Frontal cortex (tissue), 4 donors: Measurements from ENCODE around the gene CARD10. TPM values are rescaled to one million over a fixed set of nuclear protein-coding genes. Genes with fewer than 3 reads are reported as not detected.

ENCODE experiments used
- DNase-seq, 2 donors: peaks; one replicate each; pipeline ENCODE4 v3.0.0; 2012; ENCODE audit warnings: low spot score in 2 of 2
- FAIRE-seq: peaks from 2 replicates; lab custom pipeline; 2012; peaks lifted over from hg19 to GRCh38; lab: Jason Lieb, UNC
- total RNA-seq: library from RNA; depleted of rRNA; stranded (reverse); fragments of >200 nt; gene quantifications from one replicate; pipeline ENCODE4 v1.2.3, GENCODE V29; 2014
- donor health status: control.
- donor health status: control.
- donor health status: control.

Gene CARD10
- total RNA-seq, 1 donor from 2014 or later, result 4.1 TPM

DNA sequence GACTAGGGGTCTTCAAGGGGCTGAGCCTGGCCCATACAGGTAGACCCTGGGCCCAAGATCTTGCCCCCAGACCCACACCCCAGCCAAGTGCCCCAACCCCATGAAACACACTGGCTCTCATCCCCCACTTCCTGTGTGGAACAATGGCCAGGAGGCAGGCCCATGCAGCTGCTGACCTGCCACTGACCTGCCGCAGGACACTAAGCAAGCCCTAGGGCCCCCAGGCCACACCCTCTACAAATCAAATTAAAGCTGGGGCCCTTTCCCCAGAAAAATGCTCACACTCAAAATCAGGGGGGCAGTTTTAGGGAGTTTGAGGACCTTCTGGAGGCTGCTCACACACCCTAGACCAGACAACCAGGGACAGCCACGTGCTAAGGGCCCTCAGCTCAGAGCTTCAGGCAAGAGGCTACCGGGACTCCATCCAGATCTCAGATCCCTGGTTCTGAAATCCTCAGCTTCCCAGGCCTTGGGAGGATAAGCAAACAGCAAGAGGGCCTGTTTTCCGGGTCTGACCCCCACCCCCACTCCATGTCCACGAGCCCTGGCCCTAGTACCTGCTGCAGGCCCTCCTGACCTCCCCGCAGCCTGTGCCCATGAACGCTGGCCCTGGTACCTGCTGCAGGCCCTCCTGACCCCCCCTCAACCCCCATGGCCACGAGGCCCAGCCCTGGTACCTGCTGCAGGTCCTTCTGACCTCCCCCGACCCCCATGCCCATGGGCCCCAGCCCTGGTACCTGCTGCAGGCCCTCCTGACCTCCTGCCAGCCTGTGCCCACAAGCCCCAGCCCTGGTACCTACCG, 10.0 kb downstream of the CARD10 start:
- DNase-seq (no peak), FAIRE-seq (no peak)

DNA sequence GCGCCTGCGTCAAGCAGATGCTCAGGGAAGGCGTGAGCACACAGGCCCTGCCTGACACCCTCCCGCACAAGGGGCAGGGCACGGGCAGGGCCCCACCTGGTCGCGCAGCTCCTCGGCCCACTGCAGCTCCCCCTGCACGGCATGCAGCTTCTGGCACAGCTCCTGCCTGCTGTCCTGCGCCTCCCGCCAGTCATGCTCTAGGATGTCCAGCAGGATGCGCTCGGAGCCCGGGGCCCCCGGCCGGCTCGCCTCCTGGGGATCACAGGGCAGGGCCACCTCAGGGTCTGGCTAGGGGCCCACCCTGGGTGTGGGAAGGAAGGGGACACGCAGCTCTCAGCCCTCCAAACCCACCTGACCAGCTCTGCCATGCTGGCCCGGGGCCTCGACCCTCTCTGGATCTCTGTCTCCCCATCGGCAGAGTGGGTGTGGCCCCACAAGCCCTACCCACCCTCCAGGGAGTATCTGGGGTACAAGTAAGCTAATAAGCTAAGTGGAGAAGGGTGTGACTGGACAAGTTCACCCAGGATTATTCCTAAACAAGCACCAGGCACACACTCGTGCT, 10.7 kb downstream of the CARD10 start:
- DNase-seq (no peak), FAIRE-seq (no peak)

DNA sequence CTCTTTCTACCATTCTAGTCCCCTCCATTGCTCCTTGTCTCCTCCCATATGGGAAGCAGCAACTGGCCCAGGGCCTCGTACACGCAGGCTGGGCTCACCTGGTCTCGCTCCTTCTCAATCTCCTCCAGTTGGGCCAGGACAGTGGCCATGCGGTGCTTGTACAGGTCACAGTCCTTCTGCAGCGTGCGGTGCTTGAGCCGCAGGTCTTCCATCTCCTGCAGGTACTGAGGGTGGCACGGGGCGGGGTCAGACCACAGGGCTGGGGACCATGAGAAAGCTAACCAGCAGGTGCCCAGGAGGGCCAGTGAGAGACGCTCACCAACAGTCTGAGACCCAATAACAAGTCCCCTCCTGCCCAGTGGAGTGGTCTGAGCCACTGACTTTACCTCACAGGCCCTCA, 11.5 kb downstream of the CARD10 start:
- FAIRE-seq, result no peak
- DNase-seq, result no peak

DNA sequence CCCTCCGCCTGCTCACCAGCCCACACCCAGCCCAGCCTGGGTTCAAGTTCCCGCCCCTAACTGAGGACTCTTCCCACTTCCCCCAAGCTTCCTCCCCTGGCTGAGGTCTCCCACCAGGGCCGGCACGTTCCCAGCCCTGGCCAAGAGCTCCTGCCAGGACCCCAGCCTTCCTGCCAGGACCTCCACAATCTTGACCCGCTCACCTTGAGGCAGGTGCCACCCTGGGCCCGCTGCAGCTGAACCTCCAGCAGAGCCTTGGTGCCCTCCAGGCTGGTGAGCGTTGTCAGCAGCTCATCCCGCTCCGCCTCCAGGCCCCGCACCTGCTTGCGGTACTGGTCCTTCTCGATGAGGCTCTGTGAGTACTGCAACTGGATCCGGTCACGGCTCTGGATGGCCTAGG, 13.2 kb downstream of the CARD10 start:
- no peak for DNase-seq
- no peak for FAIRE-seq

GRCh38 chr22:37505565-37505964, 13.7 kb downstream of the CARD10 start:
- no peak for FAIRE-seq
- DNase-seq, result no peak

GRCh38 chr22:37504964-37505363, 14.3 kb downstream of the CARD10 start:
- DNase-seq (no peak), FAIRE-seq (no peak)

DNA sequence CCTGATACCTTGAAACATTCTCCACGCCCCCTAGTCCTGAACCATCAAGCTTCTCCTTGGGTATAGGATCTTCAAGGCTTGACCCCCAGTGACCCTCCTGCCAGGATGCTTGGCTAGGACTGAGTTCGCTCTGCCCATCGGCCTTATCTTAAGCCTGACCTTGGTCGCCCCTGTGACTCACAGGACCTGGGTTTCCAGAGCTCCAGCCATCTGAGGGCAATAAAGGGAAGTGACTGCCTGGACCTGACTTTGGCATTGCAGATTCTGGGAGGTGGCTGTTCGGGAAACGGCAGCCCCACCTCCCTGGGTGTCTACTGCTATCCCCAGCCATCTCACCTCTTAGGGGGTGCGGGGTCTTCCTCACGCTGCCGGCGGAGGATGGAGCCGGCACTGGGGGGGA, 15.4 kb downstream of the CARD10 start:
- DNase-seq (no peak), FAIRE-seq (no peak)

DNA sequence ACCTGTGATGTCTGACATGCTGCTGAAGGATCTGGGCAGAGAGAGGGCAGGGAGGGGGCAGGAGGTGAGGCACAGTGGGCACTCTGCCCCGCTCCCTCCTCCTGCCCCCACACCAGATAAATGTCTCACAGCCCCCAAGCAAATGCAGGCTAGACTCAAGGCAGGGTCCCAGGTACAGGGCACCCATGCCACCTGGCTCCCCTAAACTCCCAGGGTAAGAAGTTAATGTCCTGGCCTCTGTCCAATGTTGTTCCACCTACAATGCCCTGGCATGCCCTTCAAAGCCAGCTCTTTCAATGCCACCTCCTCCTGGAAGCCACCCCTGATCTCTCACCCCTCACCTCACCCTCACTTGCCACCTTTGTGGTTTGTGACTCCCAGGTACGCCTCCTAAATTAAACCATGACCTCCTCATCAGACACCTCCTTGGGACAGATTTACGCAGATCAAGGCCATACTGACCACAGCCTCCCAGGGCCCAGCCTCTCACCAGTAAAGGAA, 16.0 kb downstream of the CARD10 start:
- no peak for FAIRE-seq
- no peak for DNase-seq

DNA sequence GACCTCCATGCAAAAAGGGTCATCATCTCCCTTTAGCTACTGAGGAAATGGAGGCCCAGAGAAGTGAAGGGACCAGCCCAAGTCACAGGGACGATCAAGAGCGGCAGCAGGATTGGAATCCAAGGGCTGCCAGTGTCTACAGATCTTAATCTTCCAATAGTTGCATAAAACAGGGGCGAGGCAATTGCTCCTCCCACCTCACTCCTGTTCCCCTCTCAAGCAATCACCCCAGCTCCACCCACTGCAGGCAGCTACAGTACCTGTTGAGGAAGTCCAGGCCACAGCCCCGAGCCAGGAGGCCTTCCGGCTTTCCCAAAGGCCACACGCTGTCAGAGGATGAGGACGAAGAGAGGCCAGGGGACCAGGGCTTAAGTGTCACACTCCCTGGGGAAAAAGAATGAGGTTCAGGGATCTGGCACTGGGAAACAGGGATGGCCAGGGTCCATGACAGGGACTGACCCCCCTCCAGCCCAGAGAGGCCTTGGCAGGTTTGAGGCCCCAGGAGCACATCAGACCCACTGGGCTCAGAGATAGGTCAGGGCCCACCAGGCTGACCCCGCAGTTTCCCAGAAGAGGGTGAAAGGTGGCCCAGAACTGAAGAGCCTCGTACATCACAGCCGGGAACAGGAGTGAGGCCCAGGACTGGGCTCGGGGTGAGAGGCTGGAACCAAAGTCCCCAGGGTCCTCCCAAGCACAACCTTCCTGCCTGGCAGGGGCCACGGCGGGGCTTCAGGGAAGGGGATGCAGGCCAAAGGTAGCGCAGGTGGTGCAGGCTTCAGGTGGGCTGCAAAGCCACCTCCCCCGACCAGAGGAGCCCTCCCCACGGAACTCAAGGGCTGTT, 16.7 kb downstream of the CARD10 start:
- no peak for FAIRE-seq

GRCh38 chr22:37501610-37502341, 17.4 kb downstream of the CARD10 start:
- no peak for DNase-seq
- FAIRE-seq, result no peak

More for the DNA sequence above, 16.7 kb downstream of the CARD10 start:
- DNase-seq, result no peak

GRCh38 chr22:37500745-37501609, 18.2 kb downstream of the CARD10 start:
- FAIRE-seq (no peak), DNase-seq (no peak)

- no peak for DNase-seq
- no peak for FAIRE-seq
Measured at GRCh38 chr22:37499789-37500540, 19.2 kb downstream of the CARD10 start.

- no peak for DNase-seq
- FAIRE-seq, result no peak
Measured at GRCh38 chr22:37499027-37499707, 20.0 kb downstream of the CARD10 start.

- no peak for FAIRE-seq
Measured at GRCh38 chr22:37498289-37498909, 20.8 kb downstream of the CARD10 start.

DNA sequence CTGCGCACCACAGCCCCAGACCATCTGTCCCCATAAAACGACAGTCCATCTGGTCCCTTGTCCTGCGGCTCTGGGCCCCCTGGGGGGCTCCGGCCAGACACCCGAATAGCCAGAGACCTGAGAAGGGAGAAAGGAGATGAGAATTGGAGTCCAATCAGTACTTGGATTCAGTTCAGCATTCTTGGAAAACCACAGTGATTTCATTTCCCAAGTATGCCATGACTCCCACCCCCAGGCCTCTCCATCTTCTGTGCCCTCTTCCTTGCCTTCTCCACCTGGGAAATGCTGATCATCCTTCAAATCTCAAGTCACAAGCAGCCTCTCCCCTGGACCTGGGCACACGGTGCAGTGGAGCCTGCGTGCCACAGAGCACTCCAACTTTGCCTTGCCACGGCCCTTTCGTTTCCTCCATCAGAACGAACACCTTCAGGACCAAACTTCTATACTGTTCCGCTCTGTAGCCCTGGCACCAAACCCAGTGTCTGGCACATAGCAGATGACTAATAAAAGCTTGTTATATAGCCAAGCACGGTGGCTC, 22.1 kb downstream of the CARD10 start:
- no peak for FAIRE-seq
- no peak for DNase-seq

More at GRCh38 chr22:37498289-37498909, 20.8 kb downstream of the CARD10 start:
- no peak for DNase-seq

GRCh38 chr22:37496651-37497050, 22.6 kb downstream of the CARD10 start:
- FAIRE-seq (no peak), DNase-seq (no peak)

GRCh38 chr22:37493979-37494378, 25.2 kb downstream of the CARD10 start:
- FAIRE-seq, result no peak

More at GRCh38 chr22:37493979-37494378, 25.2 kb downstream of the CARD10 start:
- no peak for DNase-seq
